ENCODE measurements around the gene FIS1. TPM values are rescaled to one million over a fixed set of nuclear protein-coding genes. Genes with fewer than 3 reads are reported as not detected.
"Not testable (repeated sequence)": the region's sequence is repeated elsewhere in the genome, so short reads cannot be mapped to it uniquely, and the experiment has no call there.

The FIS1 gene
- total RNA-seq, 4 donors from 2014 or later, result 118 to 223 (median 198) TPM

- H3K4me1 ChIP-seq, result no peaks in the 10 kb centered on the region
- peaks cover 9% of the 10 kb centered on the region for H3K27me3 ChIP-seq
- H3K27ac ChIP-seq, result no peak overlapping the region
- H3K9me3 ChIP-seq, result no peaks in the 10 kb centered on the region
- peaks cover 59% of the 10 kb centered on the region for H3K36me3 ChIP-seq
- H3K4me3 ChIP-seq, result no peak overlapping the region
- TF ChIP-seq POLR2AphosphoS5 (IDR thresholded peaks at IDR 0.05) (no peak), EP300 (IDR thresholded peaks at IDR 0.05) (no peak)
- TF ChIP-seq, protein P1, sequence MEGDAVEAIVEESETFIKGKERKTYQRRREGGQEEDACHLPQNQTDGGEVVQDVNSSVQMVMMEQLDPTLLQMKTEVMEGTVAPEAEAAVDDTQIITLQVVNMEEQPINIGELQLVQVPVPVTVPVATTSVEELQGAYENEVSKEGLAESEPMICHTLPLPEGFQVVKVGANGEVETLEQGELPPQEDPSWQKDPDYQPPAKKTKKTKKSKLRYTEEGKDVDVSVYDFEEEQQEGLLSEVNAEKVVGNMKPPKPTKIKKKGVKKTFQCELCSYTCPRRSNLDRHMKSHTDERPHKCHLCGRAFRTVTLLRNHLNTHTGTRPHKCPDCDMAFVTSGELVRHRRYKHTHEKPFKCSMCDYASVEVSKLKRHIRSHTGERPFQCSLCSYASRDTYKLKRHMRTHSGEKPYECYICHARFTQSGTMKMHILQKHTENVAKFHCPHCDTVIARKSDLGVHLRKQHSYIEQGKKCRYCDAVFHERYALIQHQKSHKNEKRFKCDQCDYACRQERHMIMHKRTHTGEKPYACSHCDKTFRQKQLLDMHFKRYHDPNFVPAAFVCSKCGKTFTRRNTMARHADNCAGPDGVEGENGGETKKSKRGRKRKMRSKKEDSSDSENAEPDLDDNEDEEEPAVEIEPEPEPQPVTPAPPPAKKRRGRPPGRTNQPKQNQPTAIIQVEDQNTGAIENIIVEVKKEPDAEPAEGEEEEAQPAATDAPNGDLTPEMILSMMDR (IDR thresholded peaks at IDR 0.05), result no peak
- no peak for DNase-seq (ENCODE audit: low spot score in 2 of 2)
- 86% methylated on average over 11 of the region's 17 CpGs for WGBS
Measured at GRCh38 chr7:101207459-101207858, 37.4 kb downstream of the FIS1 start.

DNA sequence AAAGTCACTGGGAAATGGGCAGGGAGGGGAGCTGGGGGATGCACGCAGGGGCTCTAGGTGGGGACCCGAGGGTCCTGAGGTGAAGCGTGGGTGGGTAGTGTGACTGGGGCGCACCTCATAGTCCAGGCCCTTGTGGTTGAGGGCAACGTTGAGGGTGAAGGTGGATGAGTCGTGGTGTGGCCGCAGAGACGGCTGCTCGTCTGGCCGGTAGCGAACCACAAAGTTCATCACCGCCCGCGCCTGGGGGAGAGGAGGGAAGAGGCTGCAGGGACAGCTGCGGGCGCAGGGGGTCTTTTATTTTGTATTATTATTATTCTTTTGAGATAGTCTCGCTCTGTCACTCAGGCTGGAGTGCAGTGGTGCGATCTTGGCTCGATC is 38.2 kb downstream of the FIS1 start:
- 90% methylated on average over 19 of the region's 19 CpGs for WGBS
- no peak for DNase-seq (ENCODE audit: low spot score in 2 of 2)
- Histone ChIP-seq H3K4me3 (no peak overlapping the region), H3K36me3 (peaks cover 51% of the 10 kb centered on the region), H3K9me3 (no peaks in the 10 kb centered on the region), H3K4me1 (peaks cover 7% of the 10 kb centered on the region), H3K27me3 (peaks cover 17% of the 10 kb centered on the region), H3K27ac (no peak overlapping the region)
- TF ChIP-seq, protein P1 (IDR thresholded peaks at IDR 0.05), result no peak
- TF ChIP-seq EP300 (IDR thresholded peaks at IDR 0.05) (no peak), POLR2A (IDR thresholded peaks at IDR 0.05) (no peak), POLR2AphosphoS5 (IDR thresholded peaks at IDR 0.05) (no peak)

GRCh38 chr7:101205901-101206664 is 38.8 kb downstream of the FIS1 start:
- TF ChIP-seq POLR2AphosphoS5 (IDR thresholded peaks at IDR 0.05), result no peak
- TF ChIP-seq POLR2A (IDR thresholded peaks at IDR 0.05), result no peak
- no peak for TF ChIP-seq EP300 (IDR thresholded peaks at IDR 0.05)
- TF ChIP-seq, protein P1 (IDR thresholded peaks at IDR 0.05), result no peak
- Histone ChIP-seq H3K4me1 (peaks cover 9% of the 10 kb centered on the region), H3K9me3 (no peaks in the 10 kb centered on the region), H3K36me3 (peaks cover 45% of the 10 kb centered on the region), H3K27ac (no peak overlapping the region), H3K4me3 (no peak overlapping the region), H3K27me3 (peaks cover 22% of the 10 kb centered on the region)
- WGBS, result 81% methylated on average over 29 of the region's 32 CpGs
- no peak for DNase-seq (ENCODE audit: low spot score in 2 of 2)

- not testable (repeated sequence) for H3K27ac ChIP-seq; H3K4me3 ChIP-seq; H3K4me1 ChIP-seq; H3K9me3 ChIP-seq; DNase-seq (ENCODE audit: low spot score in 2 of 2)
- 67% methylated on average over 19 of the region's 22 CpGs for WGBS
- Histone ChIP-seq H3K36me3 (peaks cover 27% of the 10 kb centered on the region), H3K27me3 (peaks cover 39% of the 10 kb centered on the region)
Measured at GRCh38 chr7:101203740-101204738, 40.8 kb downstream of the FIS1 start.

- Histone ChIP-seq H3K4me3 (no peak overlapping the region), H3K9me3 (no peaks in the 10 kb centered on the region), H3K4me1 (peaks cover 9% of the 10 kb centered on the region), H3K27ac (no peak overlapping the region), H3K27me3 (peaks cover 51% of the 10 kb centered on the region), H3K36me3 (peaks cover 12% of the 10 kb centered on the region)
- 85% methylated on average over 5 of the region's 5 CpGs for WGBS
- TF ChIP-seq EP300 (IDR thresholded peaks at IDR 0.05), result no peak
- TF ChIP-seq POLR2A (IDR thresholded peaks at IDR 0.05), result no peak
- TF ChIP-seq POLR2AphosphoS5 (IDR thresholded peaks at IDR 0.05), result no peak
- TF ChIP-seq, protein P1 (IDR thresholded peaks at IDR 0.05), result no peak
- DNase-seq (ENCODE audit: low spot score in 2 of 2), result no peak
Measured at GRCh38 chr7:101202603-101202918, 42.3 kb downstream of the FIS1 start.
